HepG2 (cell line): ENCODE measurements around the gene SHC1. TPM values are rescaled to one million over a fixed set of nuclear protein-coding genes. Genes with fewer than 3 reads are reported as not detected.

Source experiments
- AGO2 ChIP-seq: fragments of 200-400 bp; formaldehyde crosslinking; optimal IDR thresholded peaks from 2 replicates; pipeline ENCODE3; 2017; ENCODE audit warnings: mild to moderate bottlenecking, low read depth, low read length, moderate library complexity
- CREB1 ChIP-seq, 2 experiments: fragments of 450-650 bp in 1 of 2; IDR thresholded peaks; 2 replicates each; pipeline ENCODE4 v1.6.1; 2016 to 2017; ENCODE audit warnings: control low read depth in 1 of 2, mild to moderate bottlenecking in 1 of 2, missing compliant biosample characterization in 1 of 2, missing genetic modification characterization in 1 of 2
- FOXK2 ChIP-seq: fragments of 450-650 bp; IDR thresholded peaks from 2 replicates; pipeline ENCODE4 v1.6.1; 2016
- GMEB2 ChIP-seq: IDR thresholded peaks from 2 replicates; pipeline ENCODE4 v1.6.1; 2016; ENCODE audit warnings: missing biosample characterization, missing genetic modification reagents, low read depth
- GTF2F1 ChIP-seq: fragments of 150-350 bp; IDR thresholded peaks from 2 replicates; pipeline ENCODE4 v1.6.1; 2014; ENCODE audit warnings: low read length
- HHEX ChIP-seq: IDR thresholded peaks from 2 replicates; pipeline ENCODE4 v1.6.1; 2016; ENCODE audit warnings: control low read depth
- HOXD1 ChIP-seq: sonication (generic); formaldehyde crosslinking; IDR thresholded peaks from 2 replicates; pipeline ENCODE4 v1.5.0; 2020; ENCODE audit warnings: missing genetic modification reagents
- KDM3A ChIP-seq: IDR thresholded peaks from 2 replicates; pipeline ENCODE4 v1.6.1; 2018; ENCODE audit warnings: low read depth, missing compliant biosample characterization
- MAF1 ChIP-seq: sonication (generic); formaldehyde crosslinking; IDR thresholded peaks from 2 replicates; pipeline ENCODE4 v1.5.0; 2020; ENCODE audit warnings: missing genetic modification reagents, borderline replicate concordance
- MYPOP ChIP-seq: sonication (generic); formaldehyde crosslinking; IDR thresholded peaks from 2 replicates; pipeline ENCODE4 v1.8.1; 2023; ENCODE audit warnings: mild to moderate bottlenecking, moderate library complexity, missing genetic modification reagents
- NR2C2 ChIP-seq: sonication (generic); formaldehyde crosslinking; IDR thresholded peaks from 2 replicates; pipeline ENCODE4 v1.4.0; 2020; ENCODE audit warnings: missing genetic modification reagents, mild to moderate bottlenecking, moderate library complexity, borderline replicate concordance
- SMARCC2 ChIP-seq: fragments of 450-650 bp; IDR thresholded peaks from 2 replicates; pipeline ENCODE4 v1.6.1; 2017; ENCODE audit warnings: antibody characterized with exemption, mild to moderate bottlenecking
- ZBTB44 ChIP-seq: sonication (generic); formaldehyde crosslinking; IDR thresholded peaks from 2 replicates; pipeline ENCODE4 v1.4.0; 2020; ENCODE audit warnings: missing genetic modification reagents
- ZNF451 ChIP-seq: sonication (generic); formaldehyde crosslinking; IDR thresholded peaks from 2 replicates; pipeline ENCODE4 v1.5.0; 2020; ENCODE audit warnings: mild to moderate bottlenecking, missing genetic modification reagents
- ZNF496 ChIP-seq: sonication (generic); formaldehyde crosslinking; IDR thresholded peaks from 2 replicates; pipeline ENCODE4 v1.8.1; 2023; ENCODE audit warnings: mild to moderate bottlenecking, moderate library complexity, missing genetic modification reagents; ENCODE audit not compliant: insufficient replicate concordance
- ZNF557 ChIP-seq: sonication (generic); formaldehyde crosslinking; IDR thresholded peaks from 2 replicates; pipeline ENCODE4 v1.4.0; 2020; ENCODE audit warnings: missing genetic modification reagents
- ZNF768 ChIP-seq: sonication (generic); formaldehyde crosslinking; IDR thresholded peaks from 2 replicates; pipeline ENCODE4 v1.4.0; 2020; ENCODE audit warnings: missing genetic modification reagents
- ZNF792 ChIP-seq: IDR thresholded peaks from 2 replicates; pipeline ENCODE4 v1.6.1; 2016
- polyA plus RNA-seq, 8 experiments: library from polyadenylated mRNA; depleted of rRNA in 3 of 8; stranded (reverse) in 7 of 8; unstranded in 1 of 8; fragments of >200 nt; fragmentation: Illumina TruSeq in 4 of 8; extraction: Trizol in 4 of 8; gene quantifications; 2 replicates each; pipeline versions ENCODE4 v1.2.1 to v1.2.3, GENCODE V29; 2011 to 2016; ENCODE audit warnings: low read depth in 4 of 8, missing spikeins in 1 of 8, mixed read lengths in 1 of 8; ENCODE audit not compliant: insufficient read depth in 1 of 8
- total RNA-seq, 5 experiments: library from RNA; depleted of rRNA; stranded (reverse); fragments of >200 nt; fragmentation: Illumina TruSeq; extraction: Trizol; gene quantifications; 2 replicates each; pipeline ENCODE4 v1.2.3, GENCODE V29; 2016; ENCODE audit warnings: low read depth in 1 of 5
- TF ChIP-seq, protein P1 (sequence below): sonication (generic); formaldehyde crosslinking; IDR thresholded peaks from 2 replicates; pipeline ENCODE4 v1.5.1; 2020; ENCODE audit warnings: missing genetic modification reagents, mild to moderate bottlenecking, borderline replicate concordance
- TF ChIP-seq, protein P2 (sequence below): IDR thresholded peaks from 2 replicates; pipeline ENCODE4 v1.6.1; 2018; ENCODE audit warnings: missing genetic modification reagents, mild to moderate bottlenecking, missing compliant biosample characterization
- TF ChIP-seq, protein P3 (sequence below): IDR thresholded peaks from 2 replicates; pipeline ENCODE4 v1.6.1; 2016; ENCODE audit warnings: missing compliant biosample characterization, missing genetic modification reagents, borderline replicate concordance

SHC1 gene
- total and polyA plus RNA-seq, 2 of the 13 experiments (the other 11 are each of a cell fraction or from before 2014, with no cell fraction given), result 52.0 to 137 TPM

- TF ChIP-seq MAF1 (CRISPR knock-in tag), result no peak
- no peak for TF ChIP-seq ZNF496 (CRISPR knock-in tag)
- no peak; the same call in 1 of the 2 replicates for TF ChIP-seq ZNF792 (CRISPR knock-in tag)
- no peak for TF ChIP-seq KDM3A
- TF ChIP-seq FOXK2, result no peak
- peak; percentile 21; the same call in 1 of the 2 replicates for TF ChIP-seq ZNF451
- TF ChIP-seq AGO2, result no peak
- TF ChIP-seq GMEB2 (CRISPR knock-in tag), result no peak
- TF ChIP-seq MYPOP, result no peak; the same call in 1 of the 2 replicates
- 0 out of 2 replicates have a peak, but pooled peaks have one; percentile 45 for TF ChIP-seq ZNF557 (CRISPR knock-in tag)
- no peak for TF ChIP-seq ZBTB44
- TF ChIP-seq SMARCC2, result no peak
- TF ChIP-seq HOXD1 (CRISPR knock-in tag), result 0 out of 2 replicates have a peak, but pooled peaks have one; percentile 10
- TF ChIP-seq CREB1 (IDR thresholded peaks at IDR 0.05), result no peak
- TF ChIP-seq CREB1 (CRISPR knock-in tag; IDR thresholded peaks at IDR 0.05), result no peak
- no peak; the same call in 1 of the 2 replicates for TF ChIP-seq NR2C2 (CRISPR knock-in tag)
- TF ChIP-seq, protein P1, sequence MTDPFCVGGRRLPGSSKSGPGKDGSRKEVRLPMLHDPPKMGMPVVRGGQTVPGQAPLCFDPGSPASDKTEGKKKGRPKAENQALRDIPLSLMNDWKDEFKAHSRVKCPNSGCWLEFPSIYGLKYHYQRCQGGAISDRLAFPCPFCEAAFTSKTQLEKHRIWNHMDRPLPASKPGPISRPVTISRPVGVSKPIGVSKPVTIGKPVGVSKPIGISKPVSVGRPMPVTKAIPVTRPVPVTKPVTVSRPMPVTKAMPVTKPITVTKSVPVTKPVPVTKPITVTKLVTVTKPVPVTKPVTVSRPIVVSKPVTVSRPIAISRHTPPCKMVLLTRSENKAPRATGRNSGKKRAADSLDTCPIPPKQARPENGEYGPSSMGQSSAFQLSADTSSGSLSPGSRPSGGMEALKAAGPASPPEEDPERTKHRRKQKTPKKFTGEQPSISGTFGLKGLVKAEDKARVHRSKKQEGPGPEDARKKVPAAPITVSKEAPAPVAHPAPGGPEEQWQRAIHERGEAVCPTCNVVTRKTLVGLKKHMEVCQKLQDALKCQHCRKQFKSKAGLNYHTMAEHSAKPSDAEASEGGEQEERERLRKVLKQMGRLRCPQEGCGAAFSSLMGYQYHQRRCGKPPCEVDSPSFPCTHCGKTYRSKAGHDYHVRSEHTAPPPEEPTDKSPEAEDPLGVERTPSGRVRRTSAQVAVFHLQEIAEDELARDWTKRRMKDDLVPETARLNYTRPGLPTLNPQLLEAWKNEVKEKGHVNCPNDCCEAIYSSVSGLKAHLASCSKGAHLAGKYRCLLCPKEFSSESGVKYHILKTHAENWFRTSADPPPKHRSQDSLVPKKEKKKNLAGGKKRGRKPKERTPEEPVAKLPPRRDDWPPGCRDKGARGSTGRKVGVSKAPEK, result no peak
- TF ChIP-seq, protein P2, sequence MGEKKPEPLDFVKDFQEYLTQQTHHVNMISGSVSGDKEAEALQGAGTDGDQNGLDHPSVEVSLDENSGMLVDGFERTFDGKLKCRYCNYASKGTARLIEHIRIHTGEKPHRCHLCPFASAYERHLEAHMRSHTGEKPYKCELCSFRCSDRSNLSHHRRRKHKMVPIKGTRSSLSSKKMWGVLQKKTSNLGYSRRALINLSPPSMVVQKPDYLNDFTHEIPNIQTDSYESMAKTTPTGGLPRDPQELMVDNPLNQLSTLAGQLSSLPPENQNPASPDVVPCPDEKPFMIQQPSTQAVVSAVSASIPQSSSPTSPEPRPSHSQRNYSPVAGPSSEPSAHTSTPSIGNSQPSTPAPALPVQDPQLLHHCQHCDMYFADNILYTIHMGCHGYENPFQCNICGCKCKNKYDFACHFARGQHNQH (CRISPR knock-in tag), result peak; percentile 55; the same call in 1 of the 2 replicates
- TF ChIP-seq ZNF768 (CRISPR knock-in tag), result no peak
- TF ChIP-seq, protein P3, sequence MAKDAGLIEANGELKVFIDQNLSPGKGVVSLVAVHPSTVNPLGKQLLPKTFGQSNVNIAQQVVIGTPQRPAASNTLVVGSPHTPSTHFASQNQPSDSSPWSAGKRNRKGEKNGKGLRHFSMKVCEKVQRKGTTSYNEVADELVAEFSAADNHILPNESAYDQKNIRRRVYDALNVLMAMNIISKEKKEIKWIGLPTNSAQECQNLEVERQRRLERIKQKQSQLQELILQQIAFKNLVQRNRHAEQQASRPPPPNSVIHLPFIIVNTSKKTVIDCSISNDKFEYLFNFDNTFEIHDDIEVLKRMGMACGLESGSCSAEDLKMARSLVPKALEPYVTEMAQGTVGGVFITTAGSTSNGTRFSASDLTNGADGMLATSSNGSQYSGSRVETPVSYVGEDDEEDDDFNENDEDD (CRISPR knock-in tag), result no peak
- TF ChIP-seq HHEX, result no peak
- no peak for TF ChIP-seq GTF2F1
Measured at GRCh38 chr1:154970631-154971340, at the start of gene SHC1 (continued).
